ENCODE data around the gene MAG. TPM values are rescaled to one million over a fixed set of nuclear protein-coding genes. Genes with fewer than 3 reads are reported as not detected.

MAG gene
- total and polyA plus RNA-seq, 9 of the 15 experiments (the other 6 are each of a cell fraction or from before 2014, with no cell fraction given): 0.11 to 10.0 (median 1.6) TPM

GRCh38 chr19:35247526-35248309, 44.2 kb upstream of the MAG start (continued):
- TF ChIP-seq TEAD4 (IDR thresholded peaks at IDR 0.05; ENCODE audit: low read length) (no peak), TEAD4 (CRISPR knock-in tag; IDR thresholded peaks at IDR 0.05; ENCODE audit: borderline replicate concordance) (no peak), ARNT (IDR thresholded peaks at IDR 0.05) (peak; percentile 66 to 87), CSDE1 (IDR thresholded peaks at IDR 0.05) (no peak), U2AF2 (optimal IDR thresholded peaks at IDR 0.05; ENCODE audit: low read depth, low read length) (no peak), LCOR (CRISPR knock-in tag; IDR thresholded peaks at IDR 0.05) (peak; percentile 73), ZNF134 (CRISPR knock-in tag; conservative IDR thresholded peaks at IDR 0.05) (no peak), STAG1 (CRISPR knock-in tag; IDR thresholded peaks at IDR 0.05; ENCODE audit: borderline replicate concordance) (no peak; the same call in 1 of the 2 replicates), ZKSCAN3 (CRISPR knock-in tag; IDR thresholded peaks at IDR 0.05) (no peak), ZNF133 (CRISPR knock-in tag; IDR thresholded peaks at IDR 0.05) (no peak), NFYB (IDR thresholded peaks at IDR 0.05; ENCODE audit: extremely low read depth, insufficient read length) (no peak), DACH1 (IDR thresholded peaks at IDR 0.05; ENCODE audit: partially characterized antibody) (peak; percentile 27), RBM14 (IDR thresholded peaks at IDR 0.05; ENCODE audit: borderline replicate concordance, insufficient read depth, low read depth, low read length) (no peak), HBP1 (CRISPR knock-in tag; IDR thresholded peaks at IDR 0.05) (no peak), ZNF274 (IDR thresholded peaks at IDR 0.05; ENCODE audit: borderline replicate concordance, low read depth, low read length) (peak; percentile 51; the same call in 1 of the 2 replicates)
- TF ChIP-seq, protein P1, sequence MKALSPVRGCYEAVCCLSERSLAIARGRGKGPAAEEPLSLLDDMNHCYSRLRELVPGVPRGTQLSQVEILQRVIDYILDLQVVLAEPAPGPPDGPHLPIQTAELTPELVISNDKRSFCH (CRISPR knock-in tag; IDR thresholded peaks at IDR 0.05): no peak
- TF ChIP-seq, protein P1 (tag; IDR thresholded peaks at IDR 0.05): peak; percentile 47; the same call in 1 of the 2 replicates
- TF ChIP-seq, protein P2, sequence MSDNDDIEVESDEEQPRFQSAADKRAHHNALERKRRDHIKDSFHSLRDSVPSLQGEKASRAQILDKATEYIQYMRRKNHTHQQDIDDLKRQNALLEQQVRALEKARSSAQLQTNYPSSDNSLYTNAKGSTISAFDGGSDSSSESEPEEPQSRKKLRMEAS (CRISPR knock-in tag; IDR thresholded peaks at IDR 0.05): peak; percentile 80
- TF ChIP-seq, protein P3, sequence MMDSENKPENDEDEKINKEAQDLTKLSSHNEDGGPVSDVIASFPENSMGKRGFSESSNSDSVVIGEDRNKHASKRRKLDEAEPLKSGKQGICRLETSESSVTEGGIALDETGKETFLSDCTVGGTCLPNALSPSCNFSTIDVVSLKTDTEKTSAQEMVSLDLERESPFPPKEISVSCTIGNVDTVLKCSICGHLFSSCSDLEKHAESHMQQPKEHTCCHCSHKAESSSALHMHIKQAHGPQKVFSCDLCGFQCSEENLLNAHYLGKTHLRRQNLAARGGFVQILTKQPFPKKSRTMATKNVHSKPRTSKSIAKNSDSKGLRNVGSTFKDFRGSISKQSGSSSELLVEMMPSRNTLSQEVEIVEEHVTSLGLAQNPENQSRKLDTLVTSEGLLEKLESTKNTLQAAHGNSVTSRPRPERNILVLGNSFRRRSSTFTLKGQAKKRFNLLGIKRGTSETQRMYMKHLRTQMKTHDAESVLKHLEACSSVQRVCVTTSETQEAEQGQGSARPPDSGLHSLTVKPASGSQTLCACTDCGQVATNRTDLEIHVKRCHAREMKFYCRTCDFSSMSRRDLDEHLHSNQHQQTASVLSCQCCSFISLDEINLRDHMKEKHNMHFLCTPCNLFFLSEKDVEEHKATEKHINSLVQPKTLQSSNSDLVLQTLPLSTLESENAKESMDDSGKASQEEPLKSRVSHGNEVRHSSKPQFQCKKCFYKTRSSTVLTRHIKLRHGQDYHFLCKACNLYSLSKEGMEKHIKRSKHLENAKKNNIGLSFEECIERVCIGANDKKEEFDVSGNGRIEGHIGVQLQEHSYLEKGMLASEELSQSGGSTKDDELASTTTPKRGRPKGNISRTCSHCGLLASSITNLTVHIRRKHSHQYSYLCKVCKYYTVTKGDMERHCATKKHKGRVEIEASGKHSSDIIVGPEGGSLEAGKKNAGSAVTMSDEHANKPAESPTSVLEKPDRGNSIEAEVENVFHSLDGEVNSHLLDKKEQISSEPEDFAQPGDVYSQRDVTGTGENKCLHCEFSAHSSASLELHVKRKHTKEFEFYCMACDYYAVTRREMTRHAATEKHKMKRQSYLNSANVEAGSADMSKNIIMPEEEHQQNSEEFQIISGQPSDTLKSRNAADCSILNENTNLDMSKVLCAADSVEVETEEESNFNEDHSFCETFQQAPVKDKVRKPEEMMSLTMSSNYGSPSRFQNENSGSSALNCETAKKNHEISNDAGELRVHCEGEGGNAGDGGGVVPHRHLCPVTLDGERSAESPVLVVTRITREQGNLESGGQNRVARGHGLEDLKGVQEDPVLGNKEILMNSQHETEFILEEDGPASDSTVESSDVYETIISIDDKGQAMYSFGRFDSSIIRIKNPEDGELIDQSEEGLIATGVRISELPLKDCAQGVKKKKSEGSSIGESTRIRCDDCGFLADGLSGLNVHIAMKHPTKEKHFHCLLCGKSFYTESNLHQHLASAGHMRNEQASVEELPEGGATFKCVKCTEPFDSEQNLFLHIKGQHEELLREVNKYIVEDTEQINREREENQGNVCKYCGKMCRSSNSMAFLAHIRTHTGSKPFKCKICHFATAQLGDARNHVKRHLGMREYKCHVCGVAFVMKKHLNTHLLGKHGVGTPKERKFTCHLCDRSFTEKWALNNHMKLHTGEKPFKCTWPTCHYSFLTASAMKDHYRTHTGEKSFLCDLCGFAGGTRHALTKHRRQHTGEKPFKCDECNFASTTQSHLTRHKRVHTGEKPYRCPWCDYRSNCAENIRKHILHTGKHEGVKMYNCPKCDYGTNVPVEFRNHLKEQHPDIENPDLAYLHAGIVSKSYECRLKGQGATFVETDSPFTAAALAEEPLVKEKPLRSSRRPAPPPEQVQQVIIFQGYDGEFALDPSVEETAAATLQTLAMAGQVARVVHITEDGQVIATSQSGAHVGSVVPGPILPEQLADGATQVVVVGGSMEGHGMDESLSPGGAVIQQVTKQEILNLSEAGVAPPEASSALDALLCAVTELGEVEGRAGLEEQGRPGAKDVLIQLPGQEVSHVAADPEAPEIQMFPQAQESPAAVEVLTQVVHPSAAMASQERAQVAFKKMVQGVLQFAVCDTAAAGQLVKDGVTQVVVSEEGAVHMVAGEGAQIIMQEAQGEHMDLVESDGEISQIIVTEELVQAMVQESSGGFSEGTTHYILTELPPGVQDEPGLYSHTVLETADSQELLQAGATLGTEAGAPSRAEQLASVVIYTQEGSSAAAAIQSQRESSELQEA (IDR thresholded peaks at IDR 0.05; ENCODE audit: low read depth): no peak

All from K562 (cell line).